ENCODE data around the gene FAM222A. TPM values are rescaled to one million over a fixed set of nuclear protein-coding genes. Genes with fewer than 3 reads are reported as not detected.

Gene FAM222A
- total RNA-seq, 1 experiment from 2014 or later: 3.1 TPM

DNA sequence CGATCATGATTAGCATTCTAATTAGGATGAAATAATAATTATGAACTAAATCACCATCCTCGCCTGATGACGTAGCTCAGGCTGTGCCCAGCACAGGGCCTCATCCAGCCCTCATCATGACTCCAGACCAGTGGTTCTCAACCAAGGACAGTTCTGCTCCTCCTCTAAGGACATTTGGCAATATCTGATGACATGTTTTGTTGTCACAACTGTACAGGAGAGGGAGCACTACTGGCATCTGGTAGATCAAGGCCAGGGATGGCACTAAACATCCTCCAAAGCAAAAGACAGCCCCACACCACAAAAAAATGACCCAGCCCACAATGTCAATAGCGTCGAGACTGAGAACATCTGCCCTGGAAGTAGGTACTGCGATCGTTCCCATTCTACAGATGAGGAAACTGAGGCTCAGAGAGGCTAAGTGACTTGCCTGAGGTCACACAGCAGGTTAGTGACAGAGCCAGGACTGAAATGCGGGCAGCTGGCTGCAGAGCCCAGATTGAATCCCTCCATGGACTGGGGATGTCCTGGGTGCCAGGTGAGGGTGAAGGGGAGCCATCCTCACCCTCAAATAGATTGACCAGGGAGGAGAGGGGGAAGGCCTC lies 104.1 kb downstream of the FAM222A start:
- H2AFZ ChIP-seq: no peak overlapping the region
- H3K79me2 ChIP-seq (ENCODE audit: low read depth): no peaks in the 10 kb centered on the region
- peaks cover 10% of the 10 kb centered on the region for H3F3A ChIP-seq (ENCODE audit: insufficient read depth, low read depth)
- no peak for DNase-seq
- CTCF ChIA-PET: interaction anchor here (1.1 kb wide), 1 partner anchor 23 kb away, joined by 3 read pairs; no protein-coding TSS in a partner anchor
- POLR2A ChIA-PET (ENCODE audit: unreplicated experiment): no interaction called here
- H3K4me2 ChIP-seq: no peak overlapping the region
- no peaks in the 10 kb centered on the region for H3K9me3 ChIP-seq (ENCODE audit: insufficient read depth, low read depth)
- no peak overlapping the region for H3K27ac ChIP-seq
- H3K27me3 ChIP-seq (ENCODE audit: insufficient read depth, low read depth): no peaks in the 10 kb centered on the region
- H4K20me1 ChIP-seq (ENCODE audit: insufficient read depth): no peaks in the 10 kb centered on the region
- H3K9me2 ChIP-seq (ENCODE audit: insufficient read depth): no peaks in the 10 kb centered on the region
- no peak for TF ChIP-seq EZH2 (IDR thresholded peaks at IDR 0.05; ENCODE audit: low read depth)
- H3K4me1 ChIP-seq (replicated peaks; ENCODE audit: insufficient read depth): peaks cover 17% of the 10 kb centered on the region
- H3K36me3 ChIP-seq (ENCODE audit: low read depth): no peaks in the 10 kb centered on the region
- no TSS peak for BruUV-seq (replicated peaks)
- intact Hi-C loops (cut with micrococcal nuclease; ENCODE audit: unreplicated experiment): no loop called here
- no peak overlapping the region for H3K4me3 ChIP-seq

GRCh38 chr12:109818253-109818652 lies 104.6 kb downstream of the FAM222A start:
- TF ChIP-seq EZH2 (IDR thresholded peaks at IDR 0.05; ENCODE audit: low read depth): no peak
- TF ChIP-seq, protein P1, sequence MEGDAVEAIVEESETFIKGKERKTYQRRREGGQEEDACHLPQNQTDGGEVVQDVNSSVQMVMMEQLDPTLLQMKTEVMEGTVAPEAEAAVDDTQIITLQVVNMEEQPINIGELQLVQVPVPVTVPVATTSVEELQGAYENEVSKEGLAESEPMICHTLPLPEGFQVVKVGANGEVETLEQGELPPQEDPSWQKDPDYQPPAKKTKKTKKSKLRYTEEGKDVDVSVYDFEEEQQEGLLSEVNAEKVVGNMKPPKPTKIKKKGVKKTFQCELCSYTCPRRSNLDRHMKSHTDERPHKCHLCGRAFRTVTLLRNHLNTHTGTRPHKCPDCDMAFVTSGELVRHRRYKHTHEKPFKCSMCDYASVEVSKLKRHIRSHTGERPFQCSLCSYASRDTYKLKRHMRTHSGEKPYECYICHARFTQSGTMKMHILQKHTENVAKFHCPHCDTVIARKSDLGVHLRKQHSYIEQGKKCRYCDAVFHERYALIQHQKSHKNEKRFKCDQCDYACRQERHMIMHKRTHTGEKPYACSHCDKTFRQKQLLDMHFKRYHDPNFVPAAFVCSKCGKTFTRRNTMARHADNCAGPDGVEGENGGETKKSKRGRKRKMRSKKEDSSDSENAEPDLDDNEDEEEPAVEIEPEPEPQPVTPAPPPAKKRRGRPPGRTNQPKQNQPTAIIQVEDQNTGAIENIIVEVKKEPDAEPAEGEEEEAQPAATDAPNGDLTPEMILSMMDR (conservative IDR thresholded peaks at IDR 0.05): no peak
- Histone ChIP-seq H3K9me3 (ENCODE audit: insufficient read depth, low read depth) (no peaks in the 10 kb centered on the region), H3K4me2 (no peak overlapping the region), H3K27ac (no peak overlapping the region), H3K36me3 (ENCODE audit: low read depth) (no peaks in the 10 kb centered on the region), H3K4me3 (no peak overlapping the region), H4K20me1 (ENCODE audit: insufficient read depth) (no peaks in the 10 kb centered on the region), H3K79me2 (ENCODE audit: low read depth) (no peaks in the 10 kb centered on the region), H3K4me1 (replicated peaks; ENCODE audit: insufficient read depth) (peaks cover 22% of the 10 kb centered on the region), H3K27me3 (ENCODE audit: insufficient read depth, low read depth) (no peaks in the 10 kb centered on the region), H3K9me2 (ENCODE audit: insufficient read depth) (no peaks in the 10 kb centered on the region), H3F3A (ENCODE audit: insufficient read depth, low read depth) (peaks cover 11% of the 10 kb centered on the region), H2AFZ (no peak overlapping the region)
- ChIA-PET POLR2A (ENCODE audit: unreplicated experiment) (interaction anchor here (0.5 to 0.6 kb wide), 2 partner anchors 44 to 341 kb away, joined by 3 to 5 read pairs; partner anchors contain the start of genes KCTD10 and UBE3B), CTCF (interaction anchor here (1.1 kb wide), 1 partner anchor 22 kb away, joined by 3 read pairs; no protein-coding TSS in a partner anchor)
- intact Hi-C loops (cut with micrococcal nuclease; ENCODE audit: unreplicated experiment): no loop called here
- BruUV-seq (replicated peaks): no TSS peak
- no peak for DNase-seq

DNA sequence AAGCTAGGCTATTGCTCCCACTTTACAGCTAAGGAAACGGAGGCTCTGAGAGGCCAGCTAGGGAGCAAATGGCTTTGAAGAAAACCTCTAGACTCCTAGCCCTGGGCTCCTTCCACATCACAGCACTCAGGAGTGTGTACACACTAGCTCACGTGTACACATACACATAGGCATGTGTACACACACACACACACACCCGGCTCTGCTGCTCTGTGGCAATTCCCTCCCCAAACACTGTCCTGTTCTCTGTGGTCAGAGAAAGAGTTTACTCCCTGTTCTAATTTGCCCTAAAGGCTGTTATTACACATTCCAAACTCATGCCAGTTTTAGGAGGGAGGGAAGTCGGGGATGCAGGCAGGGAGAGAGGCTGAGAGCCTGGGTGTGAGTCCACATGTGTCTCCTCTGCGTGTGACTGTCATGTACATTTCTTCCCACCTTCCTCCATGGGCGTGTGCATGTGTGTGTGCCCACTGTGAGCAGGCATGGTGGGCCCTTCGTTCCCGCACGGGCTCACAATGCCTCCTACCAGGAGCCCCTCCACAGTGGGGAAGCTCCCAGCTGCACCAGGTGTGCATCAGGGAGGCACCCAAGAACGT lies 105.4 kb downstream of the FAM222A start:
- POLR2A ChIA-PET (ENCODE audit: unreplicated experiment): interaction anchor here (0.5 to 0.6 kb wide), 2 partner anchors 45 to 342 kb away, joined by 3 to 5 read pairs; partner anchors contain the start of genes KCTD10 and UBE3B
- H3K9me2 ChIP-seq (ENCODE audit: insufficient read depth): no peaks in the 10 kb centered on the region
- peaks cover 18% of the 10 kb centered on the region for H3F3A ChIP-seq (ENCODE audit: insufficient read depth, low read depth)
- no peak overlapping the region for H3K4me3 ChIP-seq
- TF ChIP-seq, protein P1 (conservative IDR thresholded peaks at IDR 0.05): no peak
- TF ChIP-seq EZH2 (IDR thresholded peaks at IDR 0.05; ENCODE audit: low read depth): no peak
- no peaks in the 10 kb centered on the region for H3K27me3 ChIP-seq (ENCODE audit: insufficient read depth, low read depth)
- H3K4me1 ChIP-seq (replicated peaks; ENCODE audit: insufficient read depth): peaks cover 26% of the 10 kb centered on the region
- H3K79me2 ChIP-seq (ENCODE audit: low read depth): no peaks in the 10 kb centered on the region
- H3K27ac ChIP-seq: no peak overlapping the region
- BruUV-seq (replicated peaks): no TSS peak
- peak in 1 of 2 experiments; percentile 82 for DNase-seq
- CTCF ChIA-PET: no interaction called here
- H2AFZ ChIP-seq: no peak overlapping the region
- H3K36me3 ChIP-seq (ENCODE audit: low read depth): no peaks in the 10 kb centered on the region
- intact Hi-C loops (cut with micrococcal nuclease; ENCODE audit: unreplicated experiment): no loop called here
- H4K20me1 ChIP-seq (ENCODE audit: insufficient read depth): no peaks in the 10 kb centered on the region
- H3K9me3 ChIP-seq (ENCODE audit: insufficient read depth, low read depth): no peaks in the 10 kb centered on the region
- H3K4me2 ChIP-seq: peak overlapping the region; percentile 34; the same call in 1 of the 2 replicates

Other genes with a start within 250 kb of the FAM222A start
- gene KCTD10, start 236.5 kb upstream of the FAM222A start, total RNA-seq (2021): 37.4 and 45.9 TPM in 2 replicates
- 45.4 and 48.0 TPM in 2 replicates for gene UBE3B, start 236.2 kb upstream of the FAM222A start, total RNA-seq (2021)
- 52.8 and 84.3 TPM in 2 replicates for gene MMAB, start 140.3 kb upstream of the FAM222A start, total RNA-seq (2021)
- gene MVK, start 140.0 kb upstream of the FAM222A start, total RNA-seq (2021): 35.6 and 50.8 TPM in 2 replicates
- 3.1 and 3.2 TPM in 2 replicates for gene TRPV4, start 119.6 kb downstream of the FAM222A start, total RNA-seq (2021)
- 30.3 and 31.8 TPM in 2 replicates for gene GLTP, start 166.7 kb downstream of the FAM222A start, total RNA-seq (2021)
- gene TCHP, start 186.4 kb downstream of the FAM222A start, total RNA-seq (2021): 17.6 and 19.2 TPM in 2 replicates

Measured in PC-9 (cell line).